Natural killer cell (primary cell): ENCODE measurements around the gene USP30. TPM values are rescaled to one million over a fixed set of nuclear protein-coding genes. Genes with fewer than 3 reads are reported as not detected.
A peak's percentile ranks its signal among the peaks of the same experiment; 100 is the strongest.
"Not testable (repeated sequence)": the region's sequence is repeated elsewhere in the genome, so short reads cannot be mapped to it uniquely, and the experiment has no call there.

Experiments used
- ATAC-seq, 3 donors: fragments of 150-1000 bp in 2 of 3; fragments of 200-7000 bp in 1 of 3; cut with Tn5 transposase; 1 replicate in 1 of 3; 2 replicates in 2 of 3; pipeline ENCODE4 v1.10.0; 2021; ENCODE audit warnings: mild to moderate bottlenecking in 2 of 3, moderate library complexity in 2 of 3
- DNase-seq, 2 donors: peaks; one replicate each; pipeline versions ENCODE4 v3.0.0 to v3.0.0-alpha.2; 2013 to 2021; ENCODE audit warnings: mixed read lengths in 1 of 2
- H3K27ac ChIP-seq: one replicate; pipeline ENCODE4 v1.5.1; 2013; ENCODE audit warnings: mild to moderate bottlenecking, low read length
- H3K27me3 ChIP-seq: one replicate; pipeline ENCODE4 v1.6.1; 2013; ENCODE audit warnings: low read length; ENCODE audit not compliant: control insufficient read depth, insufficient read depth
- H3K36me3 ChIP-seq: one replicate; pipeline ENCODE4 v1.6.1; 2013; ENCODE audit warnings: low read length; ENCODE audit not compliant: control insufficient read depth, insufficient read depth
- H3K4me1 ChIP-seq: one replicate; pipeline ENCODE4 v1.6.1; 2013; ENCODE audit warnings: low read length; ENCODE audit not compliant: control insufficient read depth, insufficient read depth
- H3K4me3 ChIP-seq: one replicate; pipeline ENCODE4 v1.5.1; 2013; ENCODE audit warnings: low read length
- H3K9me3 ChIP-seq: one replicate; pipeline ENCODE4 v1.6.1; 2013; ENCODE audit warnings: low read length; ENCODE audit not compliant: control insufficient read depth, insufficient read depth
- H3K27ac Mint-ChIP-seq, 2 donors: one replicate each; pipeline ENCODE4 v1.8.0; 2022; ENCODE audit warnings: mild to moderate bottlenecking in 2 of 2, mixed read lengths in 2 of 2, moderate library complexity in 1 of 2
- H3K27me3 Mint-ChIP-seq, 2 donors: one replicate each; pipeline ENCODE4 v1.8.0; 2022; ENCODE audit warnings: low read depth in 2 of 2, mixed read lengths in 2 of 2
- H3K36me3 Mint-ChIP-seq: one replicate; pipeline ENCODE4 v1.8.0; 2022; ENCODE audit warnings: mixed read lengths
- H3K4me1 Mint-ChIP-seq, 2 donors: one replicate each; pipeline ENCODE4 v1.8.0; 2022; ENCODE audit warnings: mixed read lengths in 2 of 2
- H3K4me3 Mint-ChIP-seq: one replicate; pipeline ENCODE4 v1.8.0; 2022; ENCODE audit warnings: mild to moderate bottlenecking, moderate library complexity, mixed read lengths
- H3K9me3 Mint-ChIP-seq, 2 donors: one replicate each; pipeline ENCODE4 v1.8.0; 2022; ENCODE audit warnings: mixed read lengths in 2 of 2
- WGBS: methylation state at CpG from one replicate; pipeline ENCODE4 v1.1.7; 2013; ENCODE audit warnings: missing lambda C conversion rate; ENCODE audit not compliant: insufficient coverage; 5-methylcytosine and 5-hydroxymethylcytosine counted together
- intact Hi-C: fragments of 100-400 bp; cut with micrococcal nuclease; formaldehyde crosslinking; loops from one replicate; pipeline ENCODE4 v1.14.2; 2022
- total RNA-seq, 4 donors: library from RNA; stranded (reverse); fragments of 120-200 nt in 1 of 4; gene quantifications; one replicate each; pipeline versions ENCODE4 v1.2.3 to v1.2.4, GENCODE V29; 2013 to 2022
- TF ChIP-seq, protein P1 (sequence below): fragments of 200-600 bp; IDR thresholded peaks from one replicate; pipeline ENCODE4 v1.8.0; 2022; ENCODE audit warnings: antibody characterized with exemption

Gene USP30
- total RNA-seq, 3 donors from 2014 or later (not counting 1 experiment from before 2014, with no cell fraction given) = 18.4 to 20.8 (median 20.1) TPM

DNA sequence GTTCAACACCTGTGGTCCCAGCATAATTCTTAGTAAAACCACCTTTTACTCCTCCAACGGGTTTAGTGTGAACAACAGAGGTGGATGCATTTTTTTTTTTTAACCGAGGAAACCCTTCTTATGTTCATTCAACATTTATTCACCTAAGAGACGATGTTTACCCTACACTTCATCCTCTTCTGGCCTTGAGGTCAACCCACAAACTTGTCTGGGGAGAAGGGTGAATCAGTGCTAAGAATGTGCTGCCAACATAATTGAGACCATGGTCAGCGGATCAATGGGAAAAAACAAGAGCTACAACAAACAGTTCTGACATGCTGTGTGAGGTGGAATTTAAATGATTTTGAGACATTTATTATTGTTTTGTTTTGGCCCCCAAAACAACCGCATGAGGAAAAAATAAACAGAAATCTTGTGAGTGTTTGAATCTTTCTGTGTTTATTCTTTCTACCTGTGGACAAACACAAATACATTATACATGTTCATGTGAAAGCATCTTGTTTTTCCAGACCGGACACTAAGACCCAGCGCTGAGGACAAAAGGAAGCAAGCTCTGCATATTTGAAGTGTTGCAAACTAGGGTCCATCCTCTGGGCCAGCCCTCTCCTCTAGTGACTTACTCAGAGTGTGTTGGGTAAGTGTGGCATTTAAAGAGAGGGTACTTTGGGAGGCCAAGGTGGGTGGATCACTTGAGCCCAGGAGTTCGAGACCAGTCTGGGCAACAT lies 5.1 kb upstream of the USP30 start:
- H3K9me3 Mint-ChIP-seq = no peaks in the 10 kb centered on the region
- H3K9me3 ChIP-seq = no peaks in the 10 kb centered on the region
- H3K36me3 ChIP-seq = no peaks in the 10 kb centered on the region
- H3K27ac ChIP-seq = no peak overlapping the region
- intact Hi-C loops = no loop called here
- H3K27me3 ChIP-seq = peaks cover 8% of the 10 kb centered on the region
- WGBS = 84% methylated on average over 6 of the region's 8 CpGs
- peaks cover 19 to 21% of the 10 kb centered on the region in 2 donors for H3K27me3 Mint-ChIP-seq
- peaks cover 7% of the 10 kb centered on the region for H3K4me1 ChIP-seq
- no peak overlapping the region for H3K4me3 Mint-ChIP-seq
- H3K36me3 Mint-ChIP-seq = no peaks in the 10 kb centered on the region
- H3K27ac Mint-ChIP-seq = no peak overlapping the region
- ATAC-seq (no peak), DNase-seq (no peak)
- no peak overlapping the region for H3K4me3 ChIP-seq
- TF ChIP-seq, protein P1, sequence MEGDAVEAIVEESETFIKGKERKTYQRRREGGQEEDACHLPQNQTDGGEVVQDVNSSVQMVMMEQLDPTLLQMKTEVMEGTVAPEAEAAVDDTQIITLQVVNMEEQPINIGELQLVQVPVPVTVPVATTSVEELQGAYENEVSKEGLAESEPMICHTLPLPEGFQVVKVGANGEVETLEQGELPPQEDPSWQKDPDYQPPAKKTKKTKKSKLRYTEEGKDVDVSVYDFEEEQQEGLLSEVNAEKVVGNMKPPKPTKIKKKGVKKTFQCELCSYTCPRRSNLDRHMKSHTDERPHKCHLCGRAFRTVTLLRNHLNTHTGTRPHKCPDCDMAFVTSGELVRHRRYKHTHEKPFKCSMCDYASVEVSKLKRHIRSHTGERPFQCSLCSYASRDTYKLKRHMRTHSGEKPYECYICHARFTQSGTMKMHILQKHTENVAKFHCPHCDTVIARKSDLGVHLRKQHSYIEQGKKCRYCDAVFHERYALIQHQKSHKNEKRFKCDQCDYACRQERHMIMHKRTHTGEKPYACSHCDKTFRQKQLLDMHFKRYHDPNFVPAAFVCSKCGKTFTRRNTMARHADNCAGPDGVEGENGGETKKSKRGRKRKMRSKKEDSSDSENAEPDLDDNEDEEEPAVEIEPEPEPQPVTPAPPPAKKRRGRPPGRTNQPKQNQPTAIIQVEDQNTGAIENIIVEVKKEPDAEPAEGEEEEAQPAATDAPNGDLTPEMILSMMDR = no peak
- H3K4me1 Mint-ChIP-seq = peaks cover 5% of the 10 kb centered on the region in 2 donors

DNA sequence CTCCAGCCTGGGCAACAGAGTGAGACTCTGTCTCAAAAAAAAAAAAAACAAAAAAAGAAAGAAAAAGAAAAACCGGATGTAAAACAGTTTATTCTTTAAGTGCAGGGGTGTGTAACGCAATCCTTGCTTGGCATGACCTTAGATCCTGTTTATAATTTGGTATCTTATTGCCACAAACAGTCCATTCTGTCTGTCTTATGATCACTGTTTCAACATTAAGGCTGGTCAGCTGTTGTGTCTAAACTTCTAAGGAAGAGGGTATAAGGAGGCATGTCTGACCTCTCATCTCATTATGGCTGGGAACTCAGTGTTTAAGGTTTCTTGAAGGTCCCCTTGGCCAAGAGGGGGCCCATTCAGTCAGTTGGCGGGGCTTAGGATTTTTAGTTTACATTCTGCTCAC lies 3.7 kb upstream of the USP30 start:
- intact Hi-C loops, H3K4me3 ChIP-seq, H3K27ac ChIP-seq, H3K36me3 ChIP-seq, H3K9me3 Mint-ChIP-seq, ATAC-seq, DNase-seq, H3K4me3 Mint-ChIP-seq, H3K27ac Mint-ChIP-seq, H3K36me3 Mint-ChIP-seq, H3K9me3 ChIP-seq, H3K27me3 Mint-ChIP-seq, H3K27me3 ChIP-seq: not testable (repeated sequence)
- peaks cover 16% of the 10 kb centered on the region for H3K4me1 ChIP-seq
- 94% methylated on average over 3 of the region's 3 CpGs for WGBS
- peaks cover 17% of the 10 kb centered on the region in 2 donors for H3K4me1 Mint-ChIP-seq

DNA sequence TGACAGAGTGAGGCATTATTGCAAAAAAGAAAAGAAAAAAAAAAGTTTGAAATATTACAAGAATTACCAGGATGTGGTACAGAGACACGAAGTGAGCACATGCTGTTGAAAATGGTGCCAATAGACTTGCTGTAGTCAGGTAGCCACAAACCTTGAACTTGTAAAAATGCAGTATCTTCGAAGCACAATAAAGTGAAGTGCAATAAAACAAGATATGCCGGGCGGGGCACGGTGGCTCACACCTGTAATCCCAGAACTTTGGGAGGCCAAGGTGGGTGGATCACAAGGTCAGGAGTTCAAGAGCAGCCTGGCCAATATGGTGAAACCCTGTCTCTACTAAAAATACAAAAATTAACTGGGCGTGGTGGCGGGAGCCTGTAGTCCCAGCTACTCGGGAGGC lies 2.6 kb upstream of the USP30 start:
- Mint-ChIP-seq H3K4me1 (peaks cover 23% of the 10 kb centered on the region in 2 donors), H3K4me3 (peak overlapping the region; percentile 47)
- H3K4me1 ChIP-seq = peaks cover 23% of the 10 kb centered on the region
- H3K9me3 ChIP-seq, H3K27me3 Mint-ChIP-seq, H3K9me3 Mint-ChIP-seq, H3K4me3 ChIP-seq, H3K36me3 ChIP-seq, H3K36me3 Mint-ChIP-seq, H3K27ac ChIP-seq, ATAC-seq, H3K27me3 ChIP-seq, H3K27ac Mint-ChIP-seq, DNase-seq: not testable (repeated sequence)
- intact Hi-C loops = loop anchor here (5.0 to 10.0 kb wide), 2 partner anchors 315 to 417 kb away; partner anchors contain the start of genes CORO1C and SELPLG
- WGBS = 80% methylated on average over 8 of the region's 8 CpGs

DNA sequence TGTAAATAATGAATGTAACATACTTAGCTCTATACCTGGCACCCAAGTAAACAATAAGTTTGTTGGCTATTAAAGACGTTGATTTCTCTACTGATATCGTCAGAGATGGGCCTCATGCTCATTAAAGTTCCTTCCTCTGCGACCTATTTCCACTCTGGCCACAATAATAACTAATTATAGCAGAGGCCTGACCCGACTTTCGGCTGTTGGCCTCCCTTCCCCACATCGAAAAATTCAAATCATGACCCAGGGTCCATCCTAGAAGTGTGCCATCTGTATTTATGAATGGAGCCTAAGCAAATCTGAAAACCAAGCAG lies 321 bp upstream of the USP30 start:
- Histone ChIP-seq H3K27ac (peak overlapping the region; percentile 94), H3K4me3 (peak overlapping the region; percentile 87), H3K27me3 (no peaks in the 10 kb centered on the region), H3K9me3 (no peaks in the 10 kb centered on the region), H3K4me1 (peaks cover 23% of the 10 kb centered on the region), H3K36me3 (no peaks in the 10 kb centered on the region)
- WGBS = 12% methylated on average over 6 of the region's 6 CpGs
- H3K27me3 Mint-ChIP-seq = no peaks in the 10 kb centered on the region
- peak overlapping the region; percentile 94 to 97 for H3K27ac Mint-ChIP-seq
- H3K4me3 Mint-ChIP-seq = peak overlapping the region; percentile 99
- no peaks in the 10 kb centered on the region for H3K9me3 Mint-ChIP-seq
- DNase-seq = no peak
- peaks cover 23 to 27% of the 10 kb centered on the region in 2 donors for H3K4me1 Mint-ChIP-seq
- intact Hi-C loops = loop anchor here (2.0 to 10.0 kb wide), 3 partner anchors 317 to 491 kb away; partner anchors contain the start of genes CORO1C, SART3 and SELPLG
- H3K36me3 Mint-ChIP-seq = no peaks in the 10 kb centered on the region
- TF ChIP-seq, protein P1 = no peak
- no peak for ATAC-seq
